Colon (tissue), 2 donors: ENCODE measurements around the gene MISP3.
"Not testable (repeated sequence)": the region's sequence is repeated elsewhere in the genome, so short reads cannot be mapped to it uniquely, and the experiment has no call there.

Experiments used
- FAIRE-seq: peaks from 2 replicates; lab custom pipeline; 2012; peaks lifted over from hg19 to GRCh38; lab: Jason Lieb, UNC
- donor health status: control.
- donor health status: control.

MISP3 gene

GRCh38 chr19:14072535-14073260, at the start of gene MISP3:
Gene MISP3, plus strand, starts transcription at chr19:14072786. Its CDS starts 524 bp downstream, at chr19:14073310.
- no peak for FAIRE-seq

- FAIRE-seq, result no peak
These were observed 49.0 kb upstream of the MISP3 start for GRCh38 chr19:14023404-14024235.

GRCh38 chr19:14026652-14027192, 45.9 kb upstream of the MISP3 start:
- FAIRE-seq, result not testable (repeated sequence)

- no peak for FAIRE-seq
These were observed 44.6 kb upstream of the MISP3 start, which contains the start of gene RLN3 for GRCh38 chr19:14027856-14028450. Gene RLN3, plus strand, starts transcription at chr19:14028148. Its CDS starts 57 bp downstream, at chr19:14028205.

- FAIRE-seq, result no peak
These were observed 43.7 kb upstream of the MISP3 start for GRCh38 chr19:14028901-14029300.

GRCh38 chr19:14030997-14031718, 41.4 kb upstream of the MISP3 start:
- FAIRE-seq, result no peak

- FAIRE-seq, result no peak
These were observed 40.7 kb upstream of the MISP3 start, which contains the start of gene IL27RA for GRCh38 chr19:14031719-14032480. Gene IL27RA, plus strand, starts transcription at chr19:14031762. Its CDS starts 111 bp downstream, at chr19:14031873.

GRCh38 chr19:14033946-14034345, 38.6 kb upstream of the MISP3 start:
- FAIRE-seq, result no peak

- not testable (repeated sequence) for FAIRE-seq
These were observed 37.4 kb upstream of the MISP3 start for GRCh38 chr19:14035159-14035558.

GRCh38 chr19:14035706-14036105, 36.9 kb upstream of the MISP3 start:
- FAIRE-seq, result no peak

- no peak for FAIRE-seq
These were observed 33.4 kb upstream of the MISP3 start for GRCh38 chr19:14039181-14039580.

- FAIRE-seq, result not testable (repeated sequence)
These were observed 29.7 kb upstream of the MISP3 start for GRCh38 chr19:14042659-14043608.

- FAIRE-seq, result not testable (repeated sequence)
These were observed 24.7 kb upstream of the MISP3 start for GRCh38 chr19:14047866-14048265.

- no peak for FAIRE-seq
These were observed 24.0 kb upstream of the MISP3 start for GRCh38 chr19:14048443-14049153.

- no peak for FAIRE-seq
These were observed 22.1 kb upstream of the MISP3 start for GRCh38 chr19:14050512-14050911.

GRCh38 chr19:14050961-14051360, 21.6 kb upstream of the MISP3 start:
- FAIRE-seq, result not testable (repeated sequence)

- no peak for FAIRE-seq
These were observed 20.6 kb upstream of the MISP3 start for GRCh38 chr19:14051980-14052379.

- FAIRE-seq, result no peak
These were observed 20.1 kb upstream of the MISP3 start for GRCh38 chr19:14052470-14052869.

- FAIRE-seq, result no peak
These were observed 19.6 kb upstream of the MISP3 start for GRCh38 chr19:14053032-14053431.
